ENCODE measurements around the gene THSD7A.
A peak's percentile ranks its signal among the peaks of the same experiment; 100 is the strongest.

The THSD7A gene

GRCh38 chr7:11430841-11431240 is 401.2 kb downstream of the THSD7A start:
- no peak for DNase-seq (ENCODE audit: insufficient read length, low spot score)
- FAIRE-seq, result no peak

GRCh38 chr7:11430112-11430511 is 401.9 kb downstream of the THSD7A start:
- FAIRE-seq (no peak), DNase-seq (ENCODE audit: insufficient read length, low spot score) (no peak)

GRCh38 chr7:11428877-11429581 is 403.0 kb downstream of the THSD7A start:
- DNase-seq (ENCODE audit: insufficient read length, low spot score) (no peak), FAIRE-seq (no peak)

GRCh38 chr7:11427686-11428273 is 404.2 kb downstream of the THSD7A start:
- DNase-seq (ENCODE audit: insufficient read length, low spot score), result peak; percentile 5
- peak; percentile 4 for FAIRE-seq

- no peak for FAIRE-seq
- no peak for DNase-seq (ENCODE audit: insufficient read length, low spot score)
Measured at GRCh38 chr7:11424006-11424405, 408.0 kb downstream of the THSD7A start.

GRCh38 chr7:11420049-11420448 is 411.9 kb downstream of the THSD7A start:
- FAIRE-seq, result no peak

GRCh38 chr7:11416641-11417458 is 415.1 kb downstream of the THSD7A start:
- DNase-seq (ENCODE audit: insufficient read length, low spot score) (no peak), FAIRE-seq (no peak)

More at GRCh38 chr7:11420049-11420448, 411.9 kb downstream of the THSD7A start:
- DNase-seq (ENCODE audit: insufficient read length, low spot score), result no peak

- DNase-seq (ENCODE audit: insufficient read length, low spot score), result no peak
- FAIRE-seq, result no peak
Measured at GRCh38 chr7:11415101-11415500, 416.9 kb downstream of the THSD7A start.

- FAIRE-seq (no peak), DNase-seq (ENCODE audit: insufficient read length, low spot score) (no peak)
Measured at GRCh38 chr7:11413901-11414300, 418.1 kb downstream of the THSD7A start.

- FAIRE-seq, result no peak
- DNase-seq (ENCODE audit: insufficient read length, low spot score), result no peak
Measured at GRCh38 chr7:11412036-11412435, 420.0 kb downstream of the THSD7A start.

GRCh38 chr7:11410656-11411644 is 421.0 kb downstream of the THSD7A start:
- FAIRE-seq, result no peak
- no peak for DNase-seq (ENCODE audit: insufficient read length, low spot score)

GRCh38 chr7:11404355-11404754 is 427.6 kb downstream of the THSD7A start:
- no peak for FAIRE-seq

GRCh38 chr7:11403781-11404180 is 428.2 kb downstream of the THSD7A start:
- FAIRE-seq (no peak), DNase-seq (ENCODE audit: insufficient read length, low spot score) (no peak)

More at GRCh38 chr7:11404355-11404754, 427.6 kb downstream of the THSD7A start:
- no peak for DNase-seq (ENCODE audit: insufficient read length, low spot score)

- DNase-seq (ENCODE audit: insufficient read length, low spot score) (no peak), FAIRE-seq (no peak)
Measured at GRCh38 chr7:11394438-11394837, 437.6 kb downstream of the THSD7A start.

- no peak for FAIRE-seq
- no peak for DNase-seq (ENCODE audit: insufficient read length, low spot score)
Measured at GRCh38 chr7:11379641-11380040, 452.4 kb downstream of the THSD7A start.

- DNase-seq (ENCODE audit: insufficient read length, low spot score), result no peak
- FAIRE-seq, result no peak
Measured at GRCh38 chr7:11376529-11376928, 455.5 kb downstream of the THSD7A start.

GRCh38 chr7:11374629-11375028 is 457.4 kb downstream of the THSD7A start:
- DNase-seq (ENCODE audit: insufficient read length, low spot score) (no peak), FAIRE-seq (no peak)

GRCh38 chr7:11373546-11374142 is 458.4 kb downstream of the THSD7A start:
- DNase-seq (ENCODE audit: insufficient read length, low spot score), result no peak
- FAIRE-seq, result no peak

- FAIRE-seq, result no peak
Measured at GRCh38 chr7:11369696-11370095, 462.3 kb downstream of the THSD7A start.

GRCh38 chr7:11366118-11366517 is 465.9 kb downstream of the THSD7A start:
- FAIRE-seq (no peak), DNase-seq (ENCODE audit: insufficient read length, low spot score) (no peak)

More at GRCh38 chr7:11369696-11370095, 462.3 kb downstream of the THSD7A start:
- DNase-seq (ENCODE audit: insufficient read length, low spot score), result no peak

Data from GM19239 (cell line).